PFSK-1 (cell line): Measurements from ENCODE around the gene MMP26.

Source experiments
- FOXP2 ChIP-seq: optimal IDR thresholded peaks from 2 replicates; pipeline ENCODE3; 2011; ENCODE audit warnings: borderline replicate concordance, control low read depth, inconsistent platforms; ENCODE audit not compliant: insufficient read depth; ENCODE audit errors: extremely low read length, extremely low read depth
- POLR2AphosphoS5 ChIP-seq: IDR thresholded peaks from 2 replicates; pipeline ENCODE4 v1.6.1; 2012; ENCODE audit warnings: low read depth, mild to moderate bottlenecking, control low read depth, low read length, moderate library complexity
- REST ChIP-seq, 2 experiments: IDR thresholded peaks; 2 replicates each; pipeline versions ENCODE4 v1.6.1 to v1.8.0; 2011 to 2012; ENCODE audit warnings: low read depth in 2 of 2, low read length in 2 of 2, control low read depth in 1 of 2, inconsistent platforms in 1 of 2, mild to moderate bottlenecking in 1 of 2, moderate library complexity in 1 of 2; ENCODE audit not compliant: insufficient read depth in 1 of 2
- SIN3A ChIP-seq: IDR thresholded peaks from 2 replicates; pipeline ENCODE4 v1.6.1; 2012; ENCODE audit warnings: mild to moderate bottlenecking, low read length, moderate library complexity, borderline replicate concordance; ENCODE audit not compliant: insufficient read depth
- TAF1 ChIP-seq: IDR thresholded peaks from 2 replicates; pipeline ENCODE4 v1.6.1; 2012; ENCODE audit warnings: low read length, control low read depth, borderline replicate concordance; ENCODE audit not compliant: insufficient read depth

Gene MMP26

DNA sequence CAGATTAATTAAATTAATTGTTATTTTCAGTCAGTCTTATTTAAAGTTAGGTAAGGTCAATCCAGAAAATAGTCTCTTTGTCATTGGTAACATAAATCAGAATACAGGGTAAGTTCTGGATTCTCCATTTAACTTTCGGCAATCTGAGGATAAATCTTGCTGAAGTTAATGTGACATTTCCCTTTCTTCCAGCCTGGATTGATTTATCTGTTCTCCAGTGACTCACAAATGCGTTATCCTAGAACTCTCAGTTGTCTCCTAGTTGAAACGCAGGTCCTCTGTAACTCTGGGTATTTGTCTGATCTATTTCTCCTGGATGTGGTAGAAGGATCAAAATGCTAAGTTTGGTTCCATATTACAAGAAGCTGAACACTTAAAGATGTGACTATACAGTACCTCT is 39.8 kb upstream of the MMP26 start:
- TF ChIP-seq FOXP2 (no peak), TAF1 (no peak), REST (IDR thresholded peaks at IDR 0.05; ENCODE audit: insufficient read depth in 1 of 2, low read depth in 2 of 2, low read length in 2 of 2) (no peak), POLR2AphosphoS5 (no peak)

DNA sequence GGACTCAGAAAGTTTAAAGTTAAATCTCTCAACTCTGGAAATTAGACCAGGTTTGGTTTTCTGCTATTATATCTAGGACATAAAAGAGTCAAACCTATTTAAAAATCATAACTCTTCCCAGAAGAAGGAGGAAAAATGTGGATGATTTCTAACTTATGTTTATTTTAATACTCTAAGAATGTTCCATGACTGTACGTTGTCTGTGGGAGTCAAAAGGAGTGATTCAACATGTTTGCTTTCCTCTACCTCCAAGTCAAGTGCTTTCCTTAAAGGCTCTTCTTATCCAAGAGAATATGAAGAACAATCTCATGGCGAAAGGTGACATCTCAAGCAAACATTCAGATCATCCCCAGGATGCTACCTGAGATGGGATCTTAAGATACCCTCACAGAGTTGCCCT is 39.2 kb upstream of the MMP26 start:
- TF ChIP-seq SIN3A: no peak
- TF ChIP-seq POLR2AphosphoS5: no peak
- no peak for TF ChIP-seq REST (IDR thresholded peaks at IDR 0.05; ENCODE audit: insufficient read depth in 1 of 2, low read depth in 2 of 2, low read length in 2 of 2)
- TF ChIP-seq TAF1: no peak
- TF ChIP-seq FOXP2: no peak

DNA sequence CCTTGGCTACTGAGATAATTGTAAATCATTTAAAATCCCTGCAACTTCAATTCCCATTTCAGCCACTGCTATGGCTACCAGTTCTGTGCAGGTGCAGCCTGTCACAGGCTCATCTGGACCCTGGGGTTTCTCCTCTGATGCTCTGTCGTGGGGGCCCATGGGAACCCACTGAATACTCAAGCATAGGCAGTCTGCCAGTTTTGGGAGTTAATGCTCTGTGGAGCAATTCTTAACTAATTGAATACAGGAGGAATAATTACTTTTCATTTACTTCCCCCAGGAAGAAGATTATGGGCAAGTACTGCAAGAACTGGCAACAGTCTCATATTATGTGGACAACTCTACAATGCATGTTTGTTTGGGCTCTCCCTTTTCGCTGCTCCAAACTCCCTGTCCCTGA is 32.8 kb upstream of the MMP26 start:
- TF ChIP-seq FOXP2 (no peak), TAF1 (no peak), SIN3A (no peak), REST (IDR thresholded peaks at IDR 0.05; ENCODE audit: insufficient read depth in 1 of 2, low read depth in 2 of 2, low read length in 2 of 2) (no peak), POLR2AphosphoS5 (no peak)

- TF ChIP-seq SIN3A (no peak), POLR2AphosphoS5 (no peak), REST (IDR thresholded peaks at IDR 0.05; ENCODE audit: insufficient read depth in 1 of 2, low read depth in 2 of 2, low read length in 2 of 2) (no peak), FOXP2 (no peak)
Measured at GRCh38 chr11:4672470-4672869, 32.1 kb upstream of the MMP26 start.

- TF ChIP-seq FOXP2: no peak
- TF ChIP-seq TAF1: no peak
- TF ChIP-seq REST (IDR thresholded peaks at IDR 0.05; ENCODE audit: insufficient read depth in 1 of 2, low read depth in 2 of 2, low read length in 2 of 2): no peak
- no peak for TF ChIP-seq POLR2AphosphoS5
- no peak for TF ChIP-seq SIN3A
Measured at GRCh38 chr11:4673781-4674180, 30.8 kb upstream of the MMP26 start.
